C4-2B (cell line): ENCODE data around the gene PRKAB1.
A peak's percentile ranks its signal among the peaks of the same experiment; 100 is the strongest.
"Not testable (repeated sequence)": the region's sequence is repeated elsewhere in the genome, so short reads cannot be mapped to it uniquely, and the experiment has no call there.

ENCODE experiments used
- H3K27ac ChIP-seq: fragments of 450-650 bp; 2 replicates; pipeline ENCODE4 v1.5.1; 2017
- ZFX ChIP-seq: fragments of 450-650 bp; IDR thresholded peaks from 2 replicates; pipeline ENCODE4 v1.6.1; 2017
- TF ChIP-seq, protein P1 (sequence below): fragments of 450-650 bp; conservative IDR thresholded peaks from 2 replicates; pipeline ENCODE4 v1.5.1; 2017; ENCODE audit warnings: mild to moderate bottlenecking

PRKAB1 gene

GRCh38 chr12:119649202-119649808, 18.6 kb upstream of the PRKAB1 start:
- no peak for TF ChIP-seq ZFX
- TF ChIP-seq, protein P1, sequence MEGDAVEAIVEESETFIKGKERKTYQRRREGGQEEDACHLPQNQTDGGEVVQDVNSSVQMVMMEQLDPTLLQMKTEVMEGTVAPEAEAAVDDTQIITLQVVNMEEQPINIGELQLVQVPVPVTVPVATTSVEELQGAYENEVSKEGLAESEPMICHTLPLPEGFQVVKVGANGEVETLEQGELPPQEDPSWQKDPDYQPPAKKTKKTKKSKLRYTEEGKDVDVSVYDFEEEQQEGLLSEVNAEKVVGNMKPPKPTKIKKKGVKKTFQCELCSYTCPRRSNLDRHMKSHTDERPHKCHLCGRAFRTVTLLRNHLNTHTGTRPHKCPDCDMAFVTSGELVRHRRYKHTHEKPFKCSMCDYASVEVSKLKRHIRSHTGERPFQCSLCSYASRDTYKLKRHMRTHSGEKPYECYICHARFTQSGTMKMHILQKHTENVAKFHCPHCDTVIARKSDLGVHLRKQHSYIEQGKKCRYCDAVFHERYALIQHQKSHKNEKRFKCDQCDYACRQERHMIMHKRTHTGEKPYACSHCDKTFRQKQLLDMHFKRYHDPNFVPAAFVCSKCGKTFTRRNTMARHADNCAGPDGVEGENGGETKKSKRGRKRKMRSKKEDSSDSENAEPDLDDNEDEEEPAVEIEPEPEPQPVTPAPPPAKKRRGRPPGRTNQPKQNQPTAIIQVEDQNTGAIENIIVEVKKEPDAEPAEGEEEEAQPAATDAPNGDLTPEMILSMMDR = peak; percentile 88
- no peak overlapping the region for H3K27ac ChIP-seq

GRCh38 chr12:119652665-119653064, 15.3 kb upstream of the PRKAB1 start:
- no peak for TF ChIP-seq ZFX
- TF ChIP-seq, protein P1 = no peak
- no peak overlapping the region for H3K27ac ChIP-seq

GRCh38 chr12:119657001-119657400, 10.9 kb upstream of the PRKAB1 start:
- H3K27ac ChIP-seq = not testable (repeated sequence)

GRCh38 chr12:119658166-119658565, 9.8 kb upstream of the PRKAB1 start:
- not testable (repeated sequence) for H3K27ac ChIP-seq

DNA sequence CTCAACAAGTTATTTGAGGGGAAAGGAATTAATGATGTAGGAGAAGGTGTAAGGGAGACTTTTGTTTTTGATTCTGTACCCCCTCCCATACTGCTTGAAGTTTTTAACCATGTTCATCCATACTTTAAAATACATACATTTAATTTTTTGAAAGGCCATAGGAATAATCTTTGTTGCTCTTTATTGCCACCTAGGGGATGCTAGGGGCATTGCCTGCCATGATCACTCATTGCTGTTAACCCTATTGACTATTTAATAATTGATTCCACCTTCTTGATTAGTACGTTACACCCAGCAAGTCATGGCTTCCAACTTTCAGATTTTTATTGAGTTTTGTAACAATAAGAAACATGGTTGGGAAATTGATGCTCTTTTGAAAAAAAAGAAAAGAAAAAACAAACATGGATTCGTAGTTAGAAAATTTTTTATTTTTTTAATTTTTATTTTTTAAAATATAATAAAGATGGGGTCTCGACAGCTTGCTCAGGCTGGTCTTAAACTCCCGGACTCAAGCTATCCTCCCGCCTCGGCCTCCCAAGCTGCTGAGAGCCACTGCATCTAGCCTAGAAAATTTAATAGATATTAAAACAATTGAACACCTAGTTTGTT, 8.5 kb upstream of the PRKAB1 start:
- no peak overlapping the region for H3K27ac ChIP-seq
- TF ChIP-seq, protein P1 = peak; percentile 88
- TF ChIP-seq ZFX = no peak

DNA sequence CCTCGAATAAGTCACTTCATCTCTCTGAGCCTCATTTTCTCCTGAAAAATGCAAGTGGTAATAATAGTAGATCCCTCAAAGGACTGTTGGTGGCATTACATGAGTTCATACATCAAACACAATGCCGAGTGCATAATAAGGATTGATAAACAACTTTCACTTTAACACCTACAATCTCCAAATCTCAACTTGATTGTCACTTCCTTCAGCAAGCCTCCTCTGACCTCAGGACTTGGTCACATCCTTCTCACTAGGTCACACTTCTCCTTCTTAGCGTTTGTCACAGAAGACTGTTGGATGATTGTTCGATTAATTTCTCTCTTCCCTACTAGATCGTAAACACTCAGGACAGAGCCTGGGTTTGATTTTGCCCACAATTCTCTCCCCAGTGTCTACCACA, 7.9 kb upstream of the PRKAB1 start:
- H3K27ac ChIP-seq = no peak overlapping the region
- TF ChIP-seq, protein P1 = no peak
- TF ChIP-seq ZFX = no peak

DNA sequence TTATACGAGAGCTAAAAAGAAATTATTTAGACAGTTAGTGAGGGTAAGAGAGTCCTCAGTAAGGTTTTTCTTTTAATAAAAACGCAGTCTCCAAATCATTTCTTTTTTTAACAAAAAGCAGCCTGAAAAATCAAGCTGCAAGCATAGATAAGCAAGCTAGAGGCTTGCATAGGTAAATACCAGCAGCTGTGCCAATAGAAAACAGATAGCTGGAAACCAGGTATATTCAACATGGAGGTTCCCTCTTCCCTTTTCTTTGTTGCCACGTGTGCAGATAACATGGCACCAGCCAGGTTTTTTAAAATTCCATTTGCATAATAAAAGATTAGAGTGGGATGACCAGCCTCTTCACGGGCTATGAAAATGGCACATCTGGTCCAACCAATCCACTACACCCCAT, 6.1 kb upstream of the PRKAB1 start:
- TF ChIP-seq, protein P1 = no peak
- TF ChIP-seq ZFX = no peak
- no peak overlapping the region for H3K27ac ChIP-seq

- TF ChIP-seq, protein P1 = no peak
- no peak for TF ChIP-seq ZFX
- no peak overlapping the region for H3K27ac ChIP-seq
These were observed 3.3 kb upstream of the PRKAB1 start for GRCh38 chr12:119664642-119665041.
